Thyroid gland (tissue), 4 donors: ENCODE results near the gene LRIT1.

Experiments used
- POLR2A ChIP-seq, 2 donors: fragments of 450-650 bp; IDR thresholded peaks; one replicate each; pipeline ENCODE4 v1.6.1; 2017; ENCODE audit warnings: antibody characterized with exemption in 2 of 2, mild to moderate bottlenecking in 2 of 2, moderate library complexity in 1 of 2
- TF ChIP-seq, protein P1 (sequence below), 6 experiments: fragments of 200-600 bp in 3 of 6; fragments of 450-650 bp in 3 of 6; sonication (generic) in 3 of 6; IDR thresholded peaks; one replicate each; pipeline ENCODE4 v1.5.1; 2016 to 2019; ENCODE audit warnings: antibody characterized with exemption in 6 of 6, mild to moderate bottlenecking in 2 of 6, inconsistent platforms in 1 of 6, moderate library complexity in 1 of 6

DNA sequence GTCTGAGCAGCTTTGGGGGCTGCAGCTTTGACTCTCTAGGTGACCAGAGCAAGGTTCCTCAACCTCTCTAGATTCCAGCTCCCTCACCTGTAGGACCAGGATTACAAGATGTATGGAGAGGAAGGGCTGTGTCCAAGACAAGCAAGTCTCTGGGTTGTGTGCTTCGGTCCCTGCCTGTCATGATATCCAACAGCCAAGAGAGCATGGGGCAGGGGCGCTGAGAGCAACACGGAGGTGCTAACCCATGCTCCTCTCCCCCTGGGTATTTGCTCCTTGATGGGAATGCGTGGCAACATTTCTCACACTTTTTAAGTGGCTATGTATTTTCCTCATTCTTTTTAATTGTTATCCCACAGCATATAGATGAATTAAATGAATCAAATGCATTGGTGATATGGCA is 36.7 kb downstream of the LRIT1 start:
- TF ChIP-seq, protein P1, sequence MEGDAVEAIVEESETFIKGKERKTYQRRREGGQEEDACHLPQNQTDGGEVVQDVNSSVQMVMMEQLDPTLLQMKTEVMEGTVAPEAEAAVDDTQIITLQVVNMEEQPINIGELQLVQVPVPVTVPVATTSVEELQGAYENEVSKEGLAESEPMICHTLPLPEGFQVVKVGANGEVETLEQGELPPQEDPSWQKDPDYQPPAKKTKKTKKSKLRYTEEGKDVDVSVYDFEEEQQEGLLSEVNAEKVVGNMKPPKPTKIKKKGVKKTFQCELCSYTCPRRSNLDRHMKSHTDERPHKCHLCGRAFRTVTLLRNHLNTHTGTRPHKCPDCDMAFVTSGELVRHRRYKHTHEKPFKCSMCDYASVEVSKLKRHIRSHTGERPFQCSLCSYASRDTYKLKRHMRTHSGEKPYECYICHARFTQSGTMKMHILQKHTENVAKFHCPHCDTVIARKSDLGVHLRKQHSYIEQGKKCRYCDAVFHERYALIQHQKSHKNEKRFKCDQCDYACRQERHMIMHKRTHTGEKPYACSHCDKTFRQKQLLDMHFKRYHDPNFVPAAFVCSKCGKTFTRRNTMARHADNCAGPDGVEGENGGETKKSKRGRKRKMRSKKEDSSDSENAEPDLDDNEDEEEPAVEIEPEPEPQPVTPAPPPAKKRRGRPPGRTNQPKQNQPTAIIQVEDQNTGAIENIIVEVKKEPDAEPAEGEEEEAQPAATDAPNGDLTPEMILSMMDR (IDR thresholded peaks at IDR 0.05) = no peak
- TF ChIP-seq POLR2A (IDR thresholded peaks at IDR 0.05) = no peak
